ENCODE measurements around the gene RGL1.

The RGL1 gene

DNA sequence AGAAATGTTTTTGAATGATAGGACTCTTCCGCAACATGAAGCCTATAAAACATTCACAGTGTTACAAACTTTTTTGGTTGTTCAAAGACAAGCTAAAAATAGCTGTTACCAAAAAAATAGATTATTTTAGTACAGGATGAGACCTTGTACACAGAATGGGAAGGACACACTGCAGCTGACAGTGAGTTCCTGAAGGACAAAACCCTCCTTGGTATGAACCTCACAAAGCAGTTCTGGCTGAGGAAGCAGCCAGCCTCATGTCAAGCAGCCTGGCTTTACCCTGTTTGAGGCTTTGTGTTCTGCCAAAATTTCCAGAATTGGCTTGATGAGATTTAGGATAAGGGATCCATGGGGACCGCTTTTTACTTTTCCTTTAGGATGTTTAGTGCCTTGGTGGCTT, 93.7 kb downstream of the RGL1 start:
- no peak overlapping the region for H3K4me3 ChIP-seq (ENCODE audit: low read depth, low read length)
- ChIA-PET CTCF (interaction anchor here (1.4 to 2.7 kb wide), 2 partner anchors 16 to 243 kb away, joined by 6 to 12 read pairs; no protein-coding TSS in a partner anchor), POLR2A (no interaction called here)
- DNase-seq (ENCODE audit: low read depth, low spot score) = no peak
- no peak for TF ChIP-seq CTCF (IDR thresholded peaks at IDR 0.05; ENCODE audit: insufficient read depth, low read length, missing control alignments)

DNA sequence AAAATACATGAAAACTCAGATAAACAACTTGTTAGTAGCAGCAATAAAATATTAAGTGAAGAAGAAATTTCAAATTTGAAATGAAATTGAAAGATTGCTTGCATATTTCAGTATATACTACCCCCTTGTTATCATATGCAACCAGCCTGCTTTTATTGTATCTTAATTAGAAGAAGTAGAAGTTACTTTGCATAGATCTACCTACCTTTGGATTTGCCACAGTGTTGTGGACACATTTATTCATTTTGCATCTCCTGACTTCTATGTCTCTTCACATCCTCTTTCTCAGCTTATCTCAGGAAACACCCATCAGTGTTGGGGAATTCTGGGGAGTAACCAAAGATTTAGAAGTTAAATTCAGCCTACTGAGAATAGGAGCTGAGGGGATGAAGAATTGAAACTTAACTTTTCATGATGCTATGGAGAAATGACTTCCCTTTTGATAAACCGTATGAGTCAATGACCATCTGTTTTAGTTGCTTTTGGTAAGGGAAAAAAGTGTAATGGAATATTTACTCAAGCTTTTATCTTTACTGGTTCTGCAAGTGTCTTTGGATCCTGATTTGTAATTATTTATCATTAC, 96.9 kb downstream of the RGL1 start:
- ChIA-PET POLR2A (no interaction called here), CTCF (interaction anchor here (1.0 to 1.1 kb wide), 2 partner anchors 13 to 217 kb away, joined by 3 read pairs; no protein-coding TSS in a partner anchor)
- no peak for TF ChIP-seq CTCF (IDR thresholded peaks at IDR 0.05; ENCODE audit: insufficient read depth, low read length, missing control alignments)
- no peak overlapping the region for H3K4me3 ChIP-seq (ENCODE audit: low read depth, low read length)
- no peak for DNase-seq (ENCODE audit: low read depth, low spot score)

DNA sequence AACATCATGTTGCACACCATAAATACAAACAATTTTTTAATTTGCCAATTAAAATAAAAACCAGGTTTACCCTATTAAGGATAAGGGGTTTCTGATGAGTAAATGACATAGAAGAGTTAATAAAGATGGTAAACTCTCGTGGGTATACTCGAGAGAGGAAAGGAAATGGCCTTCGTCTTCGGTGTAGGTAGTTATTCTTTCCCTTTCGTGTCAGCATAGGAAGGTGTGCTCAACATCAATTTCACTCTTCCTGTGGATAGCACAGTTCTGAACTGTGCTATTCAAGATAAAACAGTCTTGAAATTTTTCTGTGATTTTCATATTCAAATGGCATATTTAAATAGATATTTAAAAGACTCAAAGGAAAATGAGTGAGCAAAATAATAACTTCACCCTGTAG, 98.2 kb downstream of the RGL1 start:
- TF ChIP-seq CTCF (IDR thresholded peaks at IDR 0.05; ENCODE audit: insufficient read depth, low read length, missing control alignments) = no peak
- no peak for DNase-seq (ENCODE audit: low read depth, low spot score)
- ChIA-PET CTCF (interaction anchor here (0.8 to 2.3 kb wide), 4 partner anchors 12 to 276 kb away, joined by 3 to 23 read pairs (median 3); no protein-coding TSS in a partner anchor), POLR2A (no interaction called here)
- no peak overlapping the region for H3K4me3 ChIP-seq (ENCODE audit: low read depth, low read length)

DNA sequence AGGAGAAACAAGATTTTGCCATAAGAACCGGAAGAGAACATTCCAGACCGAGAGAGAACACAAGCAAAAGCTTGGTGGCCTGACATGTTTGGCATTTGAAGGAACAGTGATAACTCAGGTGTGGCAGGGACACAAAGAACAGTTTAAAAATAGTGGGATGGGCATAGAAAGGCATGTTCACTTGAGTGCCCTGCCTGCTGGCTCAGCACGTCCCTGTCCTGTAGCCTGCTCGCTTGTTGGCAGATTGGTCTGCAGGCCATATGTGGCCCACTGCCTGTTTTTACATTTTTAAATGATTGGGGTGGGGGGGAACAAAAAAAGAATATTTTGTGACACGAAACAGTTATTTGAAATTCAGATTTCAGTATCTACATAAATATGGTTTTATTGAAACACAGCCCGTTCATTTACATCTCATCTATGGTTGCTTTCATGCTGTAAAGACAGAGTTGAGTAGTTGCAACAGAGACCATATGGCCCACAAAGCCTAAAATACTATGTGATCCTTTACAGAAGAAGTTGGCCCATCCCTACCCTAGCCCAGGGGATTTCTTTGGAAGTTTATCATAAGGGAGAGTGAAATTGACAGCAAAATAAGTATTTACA, 100.7 kb downstream of the RGL1 start:
- H3K4me3 ChIP-seq (ENCODE audit: low read depth, low read length) = no peak overlapping the region
- no peak for DNase-seq (ENCODE audit: low read depth, low spot score)
- TF ChIP-seq CTCF (IDR thresholded peaks at IDR 0.05; ENCODE audit: insufficient read depth, low read length, missing control alignments) = no peak
- ChIA-PET POLR2A (no interaction called here), CTCF (interaction anchor here (1.5 to 2.3 kb wide), 3 partner anchors 9 to 220 kb away, joined by 3 to 23 read pairs (median 8); no protein-coding TSS in a partner anchor)

GRCh38 chr1:183907070-183907469, 102.2 kb downstream of the RGL1 start:
- ChIA-PET POLR2A (no interaction called here), CTCF (interaction anchor here (1.6 to 1.8 kb wide), 2 partner anchors 9 to 251 kb away, joined by 9 to 12 read pairs; no protein-coding TSS in a partner anchor)
- DNase-seq (ENCODE audit: low read depth, low spot score) = no peak
- TF ChIP-seq CTCF (IDR thresholded peaks at IDR 0.05; ENCODE audit: insufficient read depth, low read length, missing control alignments) = no peak
- no peak overlapping the region for H3K4me3 ChIP-seq (ENCODE audit: low read depth, low read length)

DNA sequence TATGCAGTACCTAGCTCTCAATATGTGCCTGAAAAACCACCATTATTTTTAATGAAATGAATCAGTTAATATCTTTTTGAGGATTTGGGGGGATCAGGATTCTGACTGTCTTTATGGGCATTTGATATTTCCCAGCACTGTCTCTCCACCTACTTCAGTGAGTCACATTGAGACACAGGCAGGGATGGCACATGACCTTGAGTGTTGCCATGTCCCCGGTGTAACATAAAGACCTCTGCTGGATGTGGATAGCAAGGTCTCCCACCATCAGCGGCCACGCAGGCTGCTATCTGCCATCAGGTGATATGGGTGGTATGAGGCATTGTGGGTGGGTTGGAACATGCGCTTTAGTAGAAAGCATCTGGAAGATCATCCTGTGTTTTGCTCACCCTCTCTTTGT, 103.2 kb downstream of the RGL1 start:
- no peak overlapping the region for H3K4me3 ChIP-seq (ENCODE audit: low read depth, low read length)
- no peak for TF ChIP-seq CTCF (IDR thresholded peaks at IDR 0.05; ENCODE audit: insufficient read depth, low read length, missing control alignments)
- CTCF ChIA-PET = interaction anchor here (1.6 to 1.8 kb wide), 2 partner anchors 8 to 252 kb away, joined by 9 to 12 read pairs; no protein-coding TSS in a partner anchor
- POLR2A ChIA-PET = no interaction called here
- no peak for DNase-seq (ENCODE audit: low read depth, low spot score)

Measured in AG04449 (cell line).